ENCODE data around the gene LRRC58.

LRRC58 gene

GRCh38 chr3:120274739-120275167, 74.4 kb downstream of the LRRC58 start:
- no peak for DNase-seq
